ENCODE data around the gene NPTX1.

NPTX1 gene

DNA sequence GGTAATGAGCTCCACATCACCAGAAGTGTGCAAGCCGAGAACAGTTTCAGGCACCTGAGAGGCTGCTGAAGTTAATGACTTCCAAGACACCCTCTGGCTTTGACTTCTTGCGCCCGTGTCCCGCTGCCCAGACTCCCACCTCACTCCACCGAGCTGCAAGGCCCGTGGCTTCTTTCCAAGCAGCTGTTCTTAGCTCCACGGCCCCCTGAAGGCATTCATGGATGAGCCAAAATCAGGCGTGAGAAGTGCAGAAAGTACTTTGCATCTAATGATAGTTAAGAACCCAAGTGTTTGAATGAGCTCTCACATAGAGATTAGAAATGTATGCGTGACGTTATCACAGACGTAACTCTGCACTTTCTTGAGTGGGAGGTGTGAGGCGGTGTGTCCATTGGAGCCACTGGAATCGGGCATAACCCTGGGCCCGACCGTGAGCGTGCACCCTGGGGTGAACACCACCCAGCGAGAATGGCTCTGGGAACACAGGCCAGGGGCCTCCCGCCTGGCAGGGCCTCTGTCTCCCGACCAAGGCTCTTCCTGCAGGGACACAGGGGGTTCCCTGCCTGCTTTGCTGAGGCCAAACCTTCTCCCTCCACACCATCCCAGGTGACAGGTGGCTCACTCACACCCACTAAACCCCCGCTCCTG lies 11.0 kb downstream of the NPTX1 start:
- H2AK5ac ChIP-seq (ENCODE audit: low read length) = no peak overlapping the region
- no peaks in the 10 kb centered on the region for H3K4me1 ChIP-seq (ENCODE audit: control insufficient read depth, low read depth, low read length)
- WGBS (ENCODE audit: extremely low coverage, insufficient coverage, low lambda C conversion rate) = no CpG with 5 or more reads among the region's 20 CpGs
- H3K4me2 ChIP-seq (ENCODE audit: low read length) = no peak overlapping the region
- no peaks in the 10 kb centered on the region for H3K27me3 ChIP-seq (ENCODE audit: insufficient read depth, low read length, poor library complexity)
- H2BK120ac ChIP-seq (ENCODE audit: low read depth, low read length) = no peak overlapping the region
- no peak overlapping the region for H3K27ac ChIP-seq (ENCODE audit: low read depth, low read length)
- no peak overlapping the region for H3K4ac ChIP-seq (ENCODE audit: low read depth, low read length)
- no peak overlapping the region for H4K5ac ChIP-seq (ENCODE audit: low read length)
- no peak overlapping the region for H3K4me3 ChIP-seq (ENCODE audit: low read length)
- no peaks in the 10 kb centered on the region for H3K79me2 ChIP-seq (ENCODE audit: control insufficient read depth, insufficient read depth, low read length)
- no peak overlapping the region for H3K9ac ChIP-seq (ENCODE audit: low read length)
- no peak overlapping the region for H4K8ac ChIP-seq (ENCODE audit: low read depth, low read length)
- DNase-seq = no peak
- H3K56ac ChIP-seq (ENCODE audit: low read length) = no peak overlapping the region
- H2BK5ac ChIP-seq (ENCODE audit: low read length) = no peak overlapping the region
- no peaks in the 10 kb centered on the region for H3K36me3 ChIP-seq (ENCODE audit: control insufficient read depth, insufficient read depth, low read length)
- H3K79me1 ChIP-seq (ENCODE audit: low read length) = no peaks in the 10 kb centered on the region
- no peak overlapping the region for H3K23ac ChIP-seq (ENCODE audit: low read length)
- no peak overlapping the region for H3K18ac ChIP-seq (ENCODE audit: low read length)
- H2BK15ac ChIP-seq (replicated peaks; ENCODE audit: low read depth) = no peak overlapping the region

DNA sequence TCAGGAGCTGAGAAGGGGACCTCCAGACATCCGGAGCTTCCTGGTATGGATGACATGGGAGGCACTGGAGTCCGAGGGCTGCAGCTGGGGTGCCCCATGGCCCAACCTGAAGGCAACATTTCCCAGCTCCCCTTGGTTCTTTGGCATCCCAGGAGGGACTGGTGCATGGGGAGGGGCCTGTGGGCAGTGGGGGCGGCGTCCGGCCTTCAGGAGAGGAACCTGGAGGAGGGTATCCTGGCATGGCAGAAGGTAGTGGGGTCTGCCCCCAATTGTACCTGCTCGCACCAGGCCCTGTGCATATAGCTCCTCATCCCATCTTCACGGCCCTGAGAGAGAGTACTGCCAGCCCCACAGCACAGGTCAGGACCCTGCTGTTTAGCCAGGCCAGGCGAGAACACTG lies 11.9 kb downstream of the NPTX1 start:
- Histone ChIP-seq H3K9ac (ENCODE audit: low read length) (no peak overlapping the region), H2BK120ac (ENCODE audit: low read depth, low read length) (no peak overlapping the region), H3K4ac (ENCODE audit: low read depth, low read length) (no peak overlapping the region), H4K5ac (ENCODE audit: low read length) (no peak overlapping the region), H3K18ac (ENCODE audit: low read length) (no peak overlapping the region), H3K4me2 (ENCODE audit: low read length) (no peak overlapping the region), H3K4me1 (ENCODE audit: control insufficient read depth, low read depth, low read length) (no peaks in the 10 kb centered on the region), H4K8ac (ENCODE audit: low read depth, low read length) (no peak overlapping the region), H3K27me3 (ENCODE audit: insufficient read depth, low read length, poor library complexity) (no peaks in the 10 kb centered on the region), H2BK5ac (ENCODE audit: low read length) (no peak overlapping the region), H3K36me3 (ENCODE audit: control insufficient read depth, insufficient read depth, low read length) (no peaks in the 10 kb centered on the region), H3K79me1 (ENCODE audit: low read length) (no peaks in the 10 kb centered on the region), H2AK5ac (ENCODE audit: low read length) (no peak overlapping the region), H3K56ac (ENCODE audit: low read length) (no peak overlapping the region), H3K4me3 (ENCODE audit: low read length) (no peak overlapping the region), H3K23ac (ENCODE audit: low read length) (no peak overlapping the region), H3K79me2 (ENCODE audit: control insufficient read depth, insufficient read depth, low read length) (no peaks in the 10 kb centered on the region), H2BK15ac (replicated peaks; ENCODE audit: low read depth) (no peak overlapping the region), H3K27ac (ENCODE audit: low read depth, low read length) (no peak overlapping the region)
- no CpG with 5 or more reads among the region's 8 CpGs for WGBS (ENCODE audit: extremely low coverage, insufficient coverage, low lambda C conversion rate)
- DNase-seq = no peak

DNA sequence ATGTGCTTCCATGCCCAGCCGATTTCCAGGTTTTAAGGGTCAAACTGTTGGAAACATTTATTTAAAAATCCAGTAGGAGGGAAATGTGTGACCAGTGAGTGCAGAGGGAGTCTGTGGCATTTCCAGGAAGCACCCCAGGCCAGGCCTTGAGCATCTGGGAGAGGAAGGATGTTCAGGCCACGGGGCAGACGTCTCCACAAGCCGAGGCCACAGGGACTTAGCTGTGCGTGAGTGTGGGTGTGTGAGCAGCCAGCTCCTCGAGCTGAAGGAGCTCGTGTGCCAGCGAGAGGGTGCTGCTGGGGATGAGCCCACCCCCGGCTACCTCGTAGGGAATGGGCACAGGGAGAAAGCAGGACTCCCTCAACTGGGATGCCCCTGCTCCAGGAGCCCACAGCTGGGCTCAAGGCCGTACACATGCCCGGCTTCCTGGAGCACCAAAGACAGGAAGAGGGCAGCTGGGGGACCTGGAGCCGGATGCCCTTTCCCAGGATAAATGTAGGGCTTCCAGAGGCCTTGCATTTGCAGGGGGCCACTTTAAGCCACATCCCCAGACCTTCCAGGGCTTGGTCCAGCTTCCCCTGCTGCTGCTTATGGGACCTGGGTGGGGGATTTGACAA lies 12.5 kb downstream of the NPTX1 start:
- Histone ChIP-seq H3K18ac (ENCODE audit: low read length) (no peak overlapping the region), H3K56ac (ENCODE audit: low read length) (no peak overlapping the region), H3K4me1 (ENCODE audit: control insufficient read depth, low read depth, low read length) (no peaks in the 10 kb centered on the region), H3K9ac (ENCODE audit: low read length) (no peak overlapping the region), H3K4ac (ENCODE audit: low read depth, low read length) (no peak overlapping the region), H3K4me3 (ENCODE audit: low read length) (no peak overlapping the region), H3K4me2 (ENCODE audit: low read length) (no peak overlapping the region), H2AK5ac (ENCODE audit: low read length) (no peak overlapping the region), H2BK15ac (replicated peaks; ENCODE audit: low read depth) (no peak overlapping the region), H3K36me3 (ENCODE audit: control insufficient read depth, insufficient read depth, low read length) (no peaks in the 10 kb centered on the region), H2BK5ac (ENCODE audit: low read length) (no peak overlapping the region), H3K27me3 (ENCODE audit: insufficient read depth, low read length, poor library complexity) (no peaks in the 10 kb centered on the region), H4K5ac (ENCODE audit: low read length) (no peak overlapping the region), H3K79me2 (ENCODE audit: control insufficient read depth, insufficient read depth, low read length) (no peaks in the 10 kb centered on the region), H2BK120ac (ENCODE audit: low read depth, low read length) (no peak overlapping the region), H4K8ac (ENCODE audit: low read depth, low read length) (no peak overlapping the region), H3K23ac (ENCODE audit: low read length) (no peak overlapping the region), H3K79me1 (ENCODE audit: low read length) (no peaks in the 10 kb centered on the region), H3K27ac (ENCODE audit: low read depth, low read length) (no peak overlapping the region)
- DNase-seq = no peak
- no CpG with 5 or more reads among the region's 13 CpGs for WGBS (ENCODE audit: extremely low coverage, insufficient coverage, low lambda C conversion rate)

DNA sequence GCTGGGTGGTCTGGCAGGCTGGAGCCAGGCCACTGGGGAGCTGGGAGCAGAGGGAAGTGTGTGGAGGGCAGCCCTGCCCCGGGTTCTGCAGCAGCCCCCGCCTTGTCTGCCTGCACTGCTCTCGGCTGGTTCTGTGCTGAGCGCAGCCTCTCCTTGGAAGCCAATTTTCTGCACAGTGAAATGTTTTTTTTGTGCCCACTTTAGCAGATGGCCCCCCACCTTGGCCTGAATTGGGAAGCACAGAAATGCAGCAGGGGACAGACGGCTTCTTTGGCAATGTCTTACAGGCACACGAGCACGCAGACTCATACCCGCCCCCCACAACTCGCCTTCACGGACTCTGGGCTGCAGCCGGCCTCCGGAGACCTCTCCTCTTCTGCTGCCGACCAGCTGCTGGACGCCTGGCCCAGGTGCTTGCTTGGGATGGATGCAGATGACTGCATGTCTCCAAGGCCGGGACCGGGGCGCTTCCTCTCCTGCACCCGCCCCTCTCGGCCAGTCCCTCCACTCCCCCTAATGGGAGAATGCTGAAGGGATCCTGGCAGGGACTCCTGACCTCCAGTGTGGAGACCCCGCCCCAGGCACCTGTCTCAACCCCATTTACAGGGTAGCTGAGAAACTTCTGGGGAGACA lies 14.8 kb downstream of the NPTX1 start:
- Histone ChIP-seq H2BK120ac (ENCODE audit: low read depth, low read length) (no peak overlapping the region), H3K36me3 (ENCODE audit: control insufficient read depth, insufficient read depth, low read length) (no peaks in the 10 kb centered on the region), H3K4me1 (ENCODE audit: control insufficient read depth, low read depth, low read length) (no peaks in the 10 kb centered on the region), H3K56ac (ENCODE audit: low read length) (no peak overlapping the region), H2BK15ac (replicated peaks; ENCODE audit: low read depth) (no peak overlapping the region), H4K8ac (ENCODE audit: low read depth, low read length) (no peak overlapping the region), H3K23ac (ENCODE audit: low read length) (no peak overlapping the region), H3K4me2 (ENCODE audit: low read length) (no peak overlapping the region), H2AK5ac (ENCODE audit: low read length) (no peak overlapping the region), H3K79me2 (ENCODE audit: control insufficient read depth, insufficient read depth, low read length) (no peaks in the 10 kb centered on the region), H3K4me3 (ENCODE audit: low read length) (no peak overlapping the region), H4K5ac (ENCODE audit: low read length) (no peak overlapping the region), H3K27ac (ENCODE audit: low read depth, low read length) (no peak overlapping the region), H3K9ac (ENCODE audit: low read length) (no peak overlapping the region), H3K79me1 (ENCODE audit: low read length) (no peaks in the 10 kb centered on the region), H3K4ac (ENCODE audit: low read depth, low read length) (no peak overlapping the region), H2BK5ac (ENCODE audit: low read length) (no peak overlapping the region), H3K18ac (ENCODE audit: low read length) (no peak overlapping the region), H3K27me3 (ENCODE audit: insufficient read depth, low read length, poor library complexity) (no peaks in the 10 kb centered on the region)
- no peak for DNase-seq
- WGBS (ENCODE audit: extremely low coverage, insufficient coverage, low lambda C conversion rate) = no CpG with 5 or more reads among the region's 20 CpGs

DNA sequence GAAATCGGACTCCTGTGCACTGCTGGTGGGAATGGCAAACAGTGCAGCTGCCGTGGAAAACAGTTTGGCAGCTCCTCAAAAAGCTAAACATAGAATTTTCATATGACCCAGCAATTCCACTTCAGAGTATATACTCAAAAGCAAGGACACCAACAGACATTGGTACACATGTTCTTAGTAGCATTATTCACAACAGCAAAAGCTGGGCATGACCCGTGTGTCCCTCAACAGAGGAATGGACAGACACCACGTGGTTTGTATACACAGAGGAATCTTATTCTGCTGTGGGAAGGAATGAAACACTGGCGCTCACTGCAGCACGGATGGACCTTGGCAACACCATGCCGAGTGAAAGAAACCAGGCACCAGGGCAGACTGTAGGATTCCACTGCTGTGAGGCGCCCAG lies 16.0 kb downstream of the NPTX1 start:
- Histone ChIP-seq H2BK15ac (replicated peaks; ENCODE audit: low read depth) (no peak overlapping the region), H2BK120ac (ENCODE audit: low read depth, low read length) (no peak overlapping the region), H3K27me3 (ENCODE audit: insufficient read depth, low read length, poor library complexity) (no peaks in the 10 kb centered on the region), H2BK5ac (ENCODE audit: low read length) (no peak overlapping the region), H3K9ac (ENCODE audit: low read length) (no peak overlapping the region), H3K23ac (ENCODE audit: low read length) (no peak overlapping the region), H3K4me1 (ENCODE audit: control insufficient read depth, low read depth, low read length) (no peaks in the 10 kb centered on the region), H3K56ac (ENCODE audit: low read length) (no peak overlapping the region), H3K4me2 (ENCODE audit: low read length) (no peak overlapping the region), H3K79me2 (ENCODE audit: control insufficient read depth, insufficient read depth, low read length) (no peaks in the 10 kb centered on the region), H3K79me1 (ENCODE audit: low read length) (no peaks in the 10 kb centered on the region), H4K5ac (ENCODE audit: low read length) (no peak overlapping the region), H3K27ac (ENCODE audit: low read depth, low read length) (no peak overlapping the region), H2AK5ac (ENCODE audit: low read length) (no peak overlapping the region), H3K4me3 (ENCODE audit: low read length) (no peak overlapping the region), H3K4ac (ENCODE audit: low read depth, low read length) (no peak overlapping the region), H3K18ac (ENCODE audit: low read length) (no peak overlapping the region), H4K8ac (ENCODE audit: low read depth, low read length) (no peak overlapping the region), H3K36me3 (ENCODE audit: control insufficient read depth, insufficient read depth, low read length) (no peaks in the 10 kb centered on the region)
- no CpG with 5 or more reads among the region's 8 CpGs for WGBS (ENCODE audit: extremely low coverage, insufficient coverage, low lambda C conversion rate)
- DNase-seq = no peak
